Upper lobe of left lung (tissue), 4 donors: Measurements from ENCODE around the gene VAMP4.
"Not testable (repeated sequence)": the region's sequence is repeated elsewhere in the genome, so short reads cannot be mapped to it uniquely, and the experiment has no call there.

Source experiments
- CTCF ChIP-seq, 6 experiments: fragments of 450-650 bp in 4 of 6; fragments of 200-600 bp in 2 of 6; sonication (generic) in 2 of 6; IDR thresholded peaks; one replicate each; pipeline ENCODE4 v1.5.1; 2016 to 2019; ENCODE audit warnings: antibody characterized with exemption in 6 of 6
- EP300 ChIP-seq, 4 donors: sonication (generic); formaldehyde crosslinking; IDR thresholded peaks; one replicate each; pipeline ENCODE4 v1.5.1; 2017; ENCODE audit warnings: antibody characterized with exemption in 4 of 4, control low read depth in 2 of 4

- TF ChIP-seq CTCF, EP300 (IDR thresholded peaks at IDR 0.05): not testable (repeated sequence)
Measured at GRCh38 chr1:171723180-171723579, 18.7 kb downstream of the VAMP4 start.
